DMS79 (cell line): Measurements from ENCODE around the gene USF1.
A peak's percentile ranks its signal among the peaks of the same experiment; 100 is the strongest.
"Not testable (repeated sequence)": the region's sequence is repeated elsewhere in the genome, so short reads cannot be mapped to it uniquely, and the experiment has no call there.

Source experiments
- DNase-seq: peaks from one replicate; lab custom pipeline; 2025; lab: John Stamatoyannopoulos, UW

Gene USF1

GRCh38 chr1:161019751-161020495 lies 25.9 kb downstream of the USF1 start:
- no peak for DNase-seq

- DNase-seq = not testable (repeated sequence)
These were observed 26.6 kb downstream of the USF1 start for GRCh38 chr1:161019111-161019660.

- DNase-seq = no peak
These were observed 27.2 kb downstream of the USF1 start for GRCh38 chr1:161018631-161018930.

- DNase-seq = no peak
These were observed 27.8 kb downstream of the USF1 start for GRCh38 chr1:161017756-161018630.

- not testable (repeated sequence) for DNase-seq
These were observed 28.6 kb downstream of the USF1 start for GRCh38 chr1:161017181-161017580.

GRCh38 chr1:161016683-161017082 lies 29.1 kb downstream of the USF1 start:
- DNase-seq = not testable (repeated sequence)

- no peak for DNase-seq
These were observed 32.1 kb downstream of the USF1 start for GRCh38 chr1:161013488-161014230.

- no peak for DNase-seq
These were observed 32.7 kb downstream of the USF1 start for GRCh38 chr1:161013131-161013487.

- no peak for DNase-seq
These were observed 33.4 kb downstream of the USF1 start for GRCh38 chr1:161012420-161012819.

GRCh38 chr1:161009602-161010211 lies 36.1 kb downstream of the USF1 start:
- DNase-seq = no peak

- no peak for DNase-seq
These were observed 36.8 kb downstream of the USF1 start for GRCh38 chr1:161008869-161009510.

- DNase-seq = no peak
These were observed 38.4 kb downstream of the USF1 start for GRCh38 chr1:161007369-161007768.

GRCh38 chr1:161006563-161006962 lies 39.2 kb downstream of the USF1 start:
- no peak for DNase-seq

GRCh38 chr1:161001525-161001924 lies 44.3 kb downstream of the USF1 start:
- peak; percentile 47 for DNase-seq

GRCh38 chr1:161000736-161001480 lies 44.9 kb downstream of the USF1 start:
- DNase-seq = no peak

GRCh38 chr1:160999376-160999775 lies 46.4 kb downstream of the USF1 start:
- DNase-seq = no peak

- DNase-seq = no peak
These were observed 48.3 kb downstream of the USF1 start for GRCh38 chr1:160997323-160998038.

- no peak for DNase-seq
These were observed 49.6 kb downstream of the USF1 start for GRCh38 chr1:160996178-160996577.

- no peak for DNase-seq
These were observed 52.1 kb downstream of the USF1 start for GRCh38 chr1:160993544-160994193.

- not testable (repeated sequence) for DNase-seq
These were observed 53.7 kb downstream of the USF1 start for GRCh38 chr1:160992036-160992435.
